ENCODE measurements around the gene FMN1. TPM values are rescaled to one million over a fixed set of nuclear protein-coding genes. Genes with fewer than 3 reads are reported as not detected.

The FMN1 gene
- total RNA-seq, 1 donor from 2014 or later, result 4.2 TPM

DNA sequence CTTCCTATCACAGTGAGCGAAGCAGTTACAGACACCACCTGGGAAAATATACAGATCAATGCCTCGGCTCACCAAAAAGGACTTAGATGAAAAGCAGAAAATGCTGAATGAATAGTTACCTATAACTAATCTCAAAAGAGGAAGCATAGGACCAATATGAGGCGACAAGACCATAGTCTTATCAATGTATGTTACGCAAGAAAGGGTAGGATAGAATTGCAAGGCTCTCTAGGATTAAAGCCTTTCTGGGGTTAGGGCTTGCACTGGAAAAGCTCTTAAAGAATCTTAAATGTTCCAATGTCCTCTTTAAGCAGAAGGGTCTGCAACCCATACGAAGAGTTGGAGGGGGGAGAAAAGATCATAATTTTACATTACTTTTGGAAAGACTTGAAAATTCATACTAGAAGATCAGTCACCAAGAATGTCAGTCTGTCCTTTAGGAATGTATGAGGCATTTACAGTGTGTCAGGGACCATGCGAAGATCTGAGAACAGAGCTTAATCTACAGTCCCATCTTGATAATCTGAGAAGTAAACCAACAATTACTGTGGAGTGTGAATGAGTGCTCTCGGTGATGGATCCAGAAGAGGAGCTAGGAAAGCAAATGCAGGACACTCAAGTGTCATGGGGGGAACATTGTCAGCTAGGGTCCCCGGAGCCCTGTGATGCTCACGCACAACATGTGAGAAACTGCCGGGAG, 290.8 kb downstream of the FMN1 start:
- DNase-seq (ENCODE audit: extremely low spot score, unreplicated experiment), result no peak
- Mint-ChIP-seq H3K27ac (ENCODE audit: unreplicated experiment) (no peak overlapping the region), H3K27me3 (ENCODE audit: unreplicated experiment) (no peaks in the 10 kb centered on the region), H3K4me3 (ENCODE audit: unreplicated experiment) (no peak overlapping the region), H3K9me3 (ENCODE audit: unreplicated experiment) (no peaks in the 10 kb centered on the region), H3K36me3 (ENCODE audit: unreplicated experiment) (no peaks in the 10 kb centered on the region), H3K4me1 (ENCODE audit: unreplicated experiment) (peaks cover 15% of the 10 kb centered on the region)
- TF ChIP-seq, protein P1, sequence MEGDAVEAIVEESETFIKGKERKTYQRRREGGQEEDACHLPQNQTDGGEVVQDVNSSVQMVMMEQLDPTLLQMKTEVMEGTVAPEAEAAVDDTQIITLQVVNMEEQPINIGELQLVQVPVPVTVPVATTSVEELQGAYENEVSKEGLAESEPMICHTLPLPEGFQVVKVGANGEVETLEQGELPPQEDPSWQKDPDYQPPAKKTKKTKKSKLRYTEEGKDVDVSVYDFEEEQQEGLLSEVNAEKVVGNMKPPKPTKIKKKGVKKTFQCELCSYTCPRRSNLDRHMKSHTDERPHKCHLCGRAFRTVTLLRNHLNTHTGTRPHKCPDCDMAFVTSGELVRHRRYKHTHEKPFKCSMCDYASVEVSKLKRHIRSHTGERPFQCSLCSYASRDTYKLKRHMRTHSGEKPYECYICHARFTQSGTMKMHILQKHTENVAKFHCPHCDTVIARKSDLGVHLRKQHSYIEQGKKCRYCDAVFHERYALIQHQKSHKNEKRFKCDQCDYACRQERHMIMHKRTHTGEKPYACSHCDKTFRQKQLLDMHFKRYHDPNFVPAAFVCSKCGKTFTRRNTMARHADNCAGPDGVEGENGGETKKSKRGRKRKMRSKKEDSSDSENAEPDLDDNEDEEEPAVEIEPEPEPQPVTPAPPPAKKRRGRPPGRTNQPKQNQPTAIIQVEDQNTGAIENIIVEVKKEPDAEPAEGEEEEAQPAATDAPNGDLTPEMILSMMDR (IDR thresholded peaks at IDR 0.05), result no peak

DNA sequence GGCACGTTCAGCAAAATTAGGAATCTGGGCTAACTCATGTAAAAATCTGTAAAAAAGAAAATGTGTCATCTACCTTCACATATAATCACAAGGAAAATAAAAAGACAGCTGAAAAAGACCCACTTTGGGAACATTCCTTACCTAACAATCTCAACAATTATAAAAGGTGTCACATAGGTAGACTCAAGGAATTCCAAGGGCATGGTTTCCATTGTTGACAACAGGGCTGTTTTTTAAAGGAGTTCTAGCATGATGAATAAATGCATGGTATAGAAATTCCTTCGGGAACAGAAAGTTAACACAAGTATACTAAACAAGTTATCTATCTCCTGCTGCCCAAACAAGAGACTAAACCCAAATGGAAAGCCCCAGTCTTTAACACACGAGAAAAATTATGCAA, 292.5 kb downstream of the FMN1 start:
- peaks cover 5% of the 10 kb centered on the region for H3K4me1 Mint-ChIP-seq (ENCODE audit: unreplicated experiment)
- TF ChIP-seq, protein P1 (IDR thresholded peaks at IDR 0.05), result no peak

DNA sequence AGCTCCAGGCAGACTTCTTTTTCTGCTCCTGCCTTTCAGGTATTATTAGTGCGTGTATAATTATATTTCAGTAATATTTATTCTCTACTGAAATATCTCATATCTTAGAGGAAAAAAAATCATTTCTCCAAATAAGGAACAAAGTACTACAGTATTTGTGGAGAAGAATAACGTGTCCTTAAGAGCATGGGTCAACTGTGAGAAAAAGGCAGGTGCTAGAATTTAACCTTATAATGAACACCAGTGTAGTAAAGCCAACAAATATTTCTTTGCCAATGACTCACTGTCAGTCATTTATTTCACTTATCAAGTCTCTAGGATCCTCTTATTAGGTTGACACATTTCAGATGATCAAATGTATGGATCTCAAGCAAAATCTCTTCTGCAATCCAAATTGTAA, 293.3 kb downstream of the FMN1 start:
- DNase-seq (ENCODE audit: extremely low spot score, unreplicated experiment), result no peak
- Mint-ChIP-seq H3K9me3 (ENCODE audit: unreplicated experiment) (no peaks in the 10 kb centered on the region), H3K4me1 (ENCODE audit: unreplicated experiment) (peaks cover 5% of the 10 kb centered on the region), H3K27ac (ENCODE audit: unreplicated experiment) (no peak overlapping the region), H3K27me3 (ENCODE audit: unreplicated experiment) (no peaks in the 10 kb centered on the region), H3K36me3 (ENCODE audit: unreplicated experiment) (peaks cover 4% of the 10 kb centered on the region), H3K4me3 (ENCODE audit: unreplicated experiment) (no peak overlapping the region)
- TF ChIP-seq, protein P1 (IDR thresholded peaks at IDR 0.05), result no peak

More for the DNA sequence above, 292.5 kb downstream of the FMN1 start:
- Mint-ChIP-seq H3K9me3 (ENCODE audit: unreplicated experiment) (no peaks in the 10 kb centered on the region), H3K36me3 (ENCODE audit: unreplicated experiment) (peaks cover 4% of the 10 kb centered on the region), H3K27ac (ENCODE audit: unreplicated experiment) (no peak overlapping the region), H3K27me3 (ENCODE audit: unreplicated experiment) (no peaks in the 10 kb centered on the region), H3K4me3 (ENCODE audit: unreplicated experiment) (no peak overlapping the region)
- DNase-seq (ENCODE audit: extremely low spot score, unreplicated experiment), result no peak

DNA sequence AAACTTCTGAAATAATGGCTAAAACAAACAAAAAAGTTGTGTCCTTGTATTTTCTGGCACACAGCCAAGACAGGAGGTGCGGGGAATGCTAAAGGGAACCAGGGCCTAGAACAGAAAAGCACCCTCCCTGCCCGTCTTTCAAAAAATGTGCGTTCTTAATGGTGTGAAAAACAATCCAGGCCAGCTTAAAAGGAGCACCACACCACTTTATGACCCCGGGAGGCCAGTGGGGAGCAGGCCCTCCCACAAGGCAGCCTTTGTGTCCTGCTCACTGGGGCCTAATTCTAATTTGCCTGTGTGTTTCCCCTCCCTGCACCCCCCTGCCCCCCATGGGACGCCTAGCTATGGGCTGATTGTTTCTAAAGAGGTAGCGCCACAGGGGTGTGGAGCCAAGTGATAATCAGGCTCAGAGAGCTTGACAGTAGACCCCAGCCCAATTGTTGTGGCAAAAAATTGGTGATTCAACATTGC, 295.4 kb downstream of the FMN1 start:
- H3K9me3 Mint-ChIP-seq (ENCODE audit: unreplicated experiment), result no peaks in the 10 kb centered on the region
- DNase-seq (ENCODE audit: extremely low spot score, unreplicated experiment), result no peak
- peaks cover 4% of the 10 kb centered on the region for H3K36me3 Mint-ChIP-seq (ENCODE audit: unreplicated experiment)
- H3K4me1 Mint-ChIP-seq (ENCODE audit: unreplicated experiment), result peaks cover 5% of the 10 kb centered on the region
- no peaks in the 10 kb centered on the region for H3K27me3 Mint-ChIP-seq (ENCODE audit: unreplicated experiment)
- H3K27ac Mint-ChIP-seq (ENCODE audit: unreplicated experiment), result no peak overlapping the region
- H3K4me3 Mint-ChIP-seq (ENCODE audit: unreplicated experiment), result no peak overlapping the region
- TF ChIP-seq, protein P1 (IDR thresholded peaks at IDR 0.05), result no peak

DNA sequence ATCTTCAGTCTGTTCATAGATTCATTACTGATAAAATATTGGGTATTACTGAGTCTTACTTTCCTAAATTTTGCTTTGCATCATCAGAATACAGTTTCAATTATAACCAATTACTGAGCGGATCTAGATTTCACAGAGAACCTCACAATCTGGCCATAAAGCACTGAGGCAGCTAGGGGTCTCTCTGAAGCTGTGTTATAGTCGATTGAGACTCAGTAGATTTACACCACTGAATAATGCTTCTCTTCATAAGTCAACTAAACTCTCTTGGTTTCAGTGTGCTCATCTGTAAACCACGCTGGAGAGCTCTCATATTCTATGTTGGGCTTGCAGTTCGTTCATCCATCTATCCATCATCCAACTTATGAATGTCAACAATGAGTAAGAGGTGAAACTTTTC, 296.1 kb downstream of the FMN1 start:
- TF ChIP-seq, protein P1 (IDR thresholded peaks at IDR 0.05), result no peak
- DNase-seq (ENCODE audit: extremely low spot score, unreplicated experiment), result no peak
- H3K27me3 Mint-ChIP-seq (ENCODE audit: unreplicated experiment), result no peaks in the 10 kb centered on the region
- H3K36me3 Mint-ChIP-seq (ENCODE audit: unreplicated experiment), result peaks cover 4% of the 10 kb centered on the region
- H3K4me1 Mint-ChIP-seq (ENCODE audit: unreplicated experiment), result peaks cover 5% of the 10 kb centered on the region
- H3K4me3 Mint-ChIP-seq (ENCODE audit: unreplicated experiment), result no peak overlapping the region
- H3K27ac Mint-ChIP-seq (ENCODE audit: unreplicated experiment), result no peak overlapping the region
- no peaks in the 10 kb centered on the region for H3K9me3 Mint-ChIP-seq (ENCODE audit: unreplicated experiment)

Data from osteocyte (in vitro differentiated cells).